Activated naive CD8-positive, alpha-beta T cell treated with anti-CD3 and anti-CD28 coated beads, Interleukin-2, amount 10 ng/mL, durations not matched to agents 7 days and 5 days (primary cell): ENCODE measurements around the gene SLC39A3. TPM values are rescaled to one million over a fixed set of nuclear protein-coding genes. Genes with fewer than 3 reads are reported as not detected.
"Not testable (repeated sequence)": the region's sequence is repeated elsewhere in the genome, so short reads cannot be mapped to it uniquely, and the experiment has no call there.

Experiments used
- ATAC-seq: fragments of 150-1000 bp; cut with Tn5 transposase; one replicate; pipeline ENCODE4 v1.10.0; 2021; ENCODE audit warnings: low read depth, moderate library complexity
- POLR2A ChIA-PET: fragments of 350-600 bp; sonication (Branson Sonifier 250); formaldehyde crosslinking; loops from one replicate; lab custom pipeline; 2021; ENCODE audit warnings: antibody characterized with exemption; lab: Charles Lee
- DNase-seq: peaks from one replicate; pipeline ENCODE4 v3.0.0; 2021
- H3K27ac Mint-ChIP-seq: one replicate; pipeline ENCODE4 v1.8.0; 2022; ENCODE audit warnings: mild to moderate bottlenecking, mixed read lengths
- H3K27me3 Mint-ChIP-seq: one replicate; pipeline ENCODE4 v1.8.0; 2022; ENCODE audit warnings: mild to moderate bottlenecking, moderate library complexity, mixed read lengths
- H3K36me3 Mint-ChIP-seq: one replicate; pipeline ENCODE4 v1.8.0; 2021; ENCODE audit warnings: mild to moderate bottlenecking, mixed read lengths
- H3K4me1 Mint-ChIP-seq: one replicate; pipeline ENCODE4 v1.8.0; 2021; ENCODE audit warnings: mixed read lengths
- H3K4me3 Mint-ChIP-seq: one replicate; pipeline ENCODE4 v1.8.0; 2022; ENCODE audit warnings: mild to moderate bottlenecking, moderate library complexity, mixed read lengths
- H3K9me3 Mint-ChIP-seq: one replicate; pipeline ENCODE4 v1.8.0; 2021; ENCODE audit warnings: mixed read lengths
- total RNA-seq, 2 experiments: library from RNA; stranded (reverse); gene quantifications; one replicate each; pipeline ENCODE4 v1.2.3, GENCODE V29; 2021

SLC39A3 gene
- total RNA-seq, 2 experiments from 2014 or later = 22.4 to 24.2 TPM

GRCh38 chr19:2720777-2721569 is 18.8 kb downstream of the SLC39A3 start, which contains the start of gene DIRAS1:
Gene DIRAS1 (minus strand): TSS chr19:2721372. CDS start chr19:2717806, 3,566 bp downstream.
- Mint-ChIP-seq H3K36me3 (no peaks in the 10 kb centered on the region), H3K4me3 (no peak within 1 kb of the TSS), H3K9me3 (peaks cover under 1% of the 10 kb centered on the region), H3K4me1 (no peaks in the 10 kb centered on the region), H3K27me3 (peaks cover 21% of the 10 kb centered on the region), H3K27ac (no peak within 1 kb of the TSS)
- ATAC-seq (no peak), DNase-seq (no peak)
- POLR2A ChIA-PET = no interaction called here

GRCh38 chr19:2719920-2720776 is 19.7 kb downstream of the SLC39A3 start:
- peaks cover 8% of the 10 kb centered on the region for H3K9me3 Mint-ChIP-seq
- H3K27me3 Mint-ChIP-seq = peaks cover 21% of the 10 kb centered on the region
- POLR2A ChIA-PET = no interaction called here

GRCh38 chr19:2719232-2719735 is 20.5 kb downstream of the SLC39A3 start:
- ATAC-seq (no peak), DNase-seq (no peak)
- H3K9me3 Mint-ChIP-seq = peaks cover 11% of the 10 kb centered on the region
- H3K4me3 Mint-ChIP-seq = no peak overlapping the region
- peaks cover 3% of the 10 kb centered on the region for H3K36me3 Mint-ChIP-seq
- peaks cover 21% of the 10 kb centered on the region for H3K27me3 Mint-ChIP-seq
- no peaks in the 10 kb centered on the region for H3K4me1 Mint-ChIP-seq
- POLR2A ChIA-PET = no interaction called here
- no peak overlapping the region for H3K27ac Mint-ChIP-seq

More at GRCh38 chr19:2719920-2720776, 19.7 kb downstream of the SLC39A3 start:
- Mint-ChIP-seq H3K27ac (no peak overlapping the region), H3K36me3 (peaks cover 3% of the 10 kb centered on the region), H3K4me3 (no peak overlapping the region), H3K4me1 (no peaks in the 10 kb centered on the region)
- ATAC-seq (no peak), DNase-seq (no peak)

GRCh38 chr19:2717638-2718541 is 21.9 kb downstream of the SLC39A3 start:
- POLR2A ChIA-PET = no interaction called here
- peaks cover 3% of the 10 kb centered on the region for H3K36me3 Mint-ChIP-seq
- no peak overlapping the region for H3K4me3 Mint-ChIP-seq
- peaks cover 21% of the 10 kb centered on the region for H3K27me3 Mint-ChIP-seq
- DNase-seq (no peak), ATAC-seq (no peak)
- no peaks in the 10 kb centered on the region for H3K4me1 Mint-ChIP-seq
- peaks cover 11% of the 10 kb centered on the region for H3K9me3 Mint-ChIP-seq
- H3K27ac Mint-ChIP-seq = no peak overlapping the region

- Mint-ChIP-seq H3K27ac (no peak overlapping the region), H3K27me3 (peaks cover 18% of the 10 kb centered on the region), H3K4me1 (no peaks in the 10 kb centered on the region), H3K4me3 (no peak overlapping the region), H3K9me3 (peaks cover 11% of the 10 kb centered on the region), H3K36me3 (peaks cover 3% of the 10 kb centered on the region)
- DNase-seq = no peak
- POLR2A ChIA-PET = no interaction called here
- ATAC-seq = no peak
Measured at GRCh38 chr19:2716722-2717637, 22.8 kb downstream of the SLC39A3 start.

GRCh38 chr19:2716275-2716650 is 23.6 kb downstream of the SLC39A3 start:
- Mint-ChIP-seq H3K4me1 (no peaks in the 10 kb centered on the region), H3K9me3 (peaks cover 11% of the 10 kb centered on the region), H3K36me3 (peaks cover 3% of the 10 kb centered on the region), H3K27me3 (peaks cover 13% of the 10 kb centered on the region), H3K27ac (no peak overlapping the region), H3K4me3 (no peak overlapping the region)
- no peak for DNase-seq
- POLR2A ChIA-PET = no interaction called here
- no peak for ATAC-seq

GRCh38 chr19:2715470-2716274 is 24.1 kb downstream of the SLC39A3 start:
- Mint-ChIP-seq H3K36me3 (peaks cover 3% of the 10 kb centered on the region), H3K27ac (no peak overlapping the region), H3K4me3 (no peak overlapping the region), H3K4me1 (no peaks in the 10 kb centered on the region), H3K27me3 (peaks cover 13% of the 10 kb centered on the region), H3K9me3 (peaks cover 11% of the 10 kb centered on the region)
- DNase-seq = no peak
- ATAC-seq = no peak
- POLR2A ChIA-PET = interaction anchor here (1.1 kb wide), 1 partner anchor 67 kb away, joined by 3 read pairs; no protein-coding TSS in a partner anchor

- peaks cover 3% of the 10 kb centered on the region for H3K36me3 Mint-ChIP-seq
- ATAC-seq = no peak
Measured at GRCh38 chr19:2714531-2715269, 25.1 kb downstream of the SLC39A3 start.

GRCh38 chr19:2714102-2714501 is 25.7 kb downstream of the SLC39A3 start:
- not testable (repeated sequence) for ATAC-seq

More at GRCh38 chr19:2714531-2715269, 25.1 kb downstream of the SLC39A3 start:
- peaks cover 8% of the 10 kb centered on the region for H3K27me3 Mint-ChIP-seq
- POLR2A ChIA-PET = interaction anchor here (1.1 kb wide), 1 partner anchor 66 kb away, joined by 3 read pairs; no protein-coding TSS in a partner anchor
- H3K4me1 Mint-ChIP-seq = peaks cover 2% of the 10 kb centered on the region
- no peak overlapping the region for H3K4me3 Mint-ChIP-seq
- H3K9me3 Mint-ChIP-seq = peaks cover 11% of the 10 kb centered on the region
- no peak overlapping the region for H3K27ac Mint-ChIP-seq
- no peak for DNase-seq

GRCh38 chr19:2713170-2713569 is 26.6 kb downstream of the SLC39A3 start:
- H3K27me3 Mint-ChIP-seq, H3K4me3 Mint-ChIP-seq, DNase-seq, H3K27ac Mint-ChIP-seq, H3K4me1 Mint-ChIP-seq, H3K36me3 Mint-ChIP-seq, ATAC-seq, POLR2A ChIA-PET: not testable (repeated sequence)
- H3K9me3 Mint-ChIP-seq = peaks cover 11% of the 10 kb centered on the region

More at GRCh38 chr19:2714102-2714501, 25.7 kb downstream of the SLC39A3 start:
- H3K4me1 Mint-ChIP-seq, H3K36me3 Mint-ChIP-seq, H3K27me3 Mint-ChIP-seq, POLR2A ChIA-PET, H3K4me3 Mint-ChIP-seq, DNase-seq, H3K27ac Mint-ChIP-seq: not testable (repeated sequence)
- peaks cover 11% of the 10 kb centered on the region for H3K9me3 Mint-ChIP-seq

- Mint-ChIP-seq H3K4me3 (no peak overlapping the region), H3K9me3 (peaks cover 11% of the 10 kb centered on the region), H3K27me3 (peaks cover 3% of the 10 kb centered on the region), H3K27ac (no peak overlapping the region), H3K4me1 (peaks cover 2% of the 10 kb centered on the region), H3K36me3 (peaks cover 3% of the 10 kb centered on the region)
- no peak for ATAC-seq
- no peak for DNase-seq
- POLR2A ChIA-PET = no interaction called here
Measured at GRCh38 chr19:2711875-2712205, 28.0 kb downstream of the SLC39A3 start.
